GM23338 (cell line): ENCODE data around the gene STARD8.

Experiments
- CTCF ChIP-seq, 2 experiments: fragments of 200-600 bp in 1 of 2; sonication (generic) in 1 of 2; conservative IDR thresholded peaks; 2 replicates each; pipeline versions ENCODE4 v1.5.1 to v1.6.1; 2016 to 2017; ENCODE audit warnings: antibody characterized with exemption in 2 of 2, low read depth in 2 of 2, mild to moderate bottlenecking in 2 of 2, moderate library complexity in 1 of 2
- EZH2 ChIP-seq: fragments of 200-600 bp; sonication (generic); IDR thresholded peaks from one replicate; pipeline ENCODE4 v1.8.0; 2017; ENCODE audit warnings: antibody characterized with exemption, mild to moderate bottlenecking, low read depth; ENCODE audit not compliant: unreplicated experiment
- EZH2phosphoT487 ChIP-seq: fragments of 200-600 bp; sonication (generic); IDR thresholded peaks from one replicate; pipeline ENCODE4 v1.8.1; 2018; ENCODE audit warnings: antibody characterized with exemption; ENCODE audit not compliant: unreplicated experiment
- POLR2AphosphoS5 ChIP-seq: IDR thresholded peaks from 2 replicates; pipeline ENCODE4 v1.6.1; 2016; ENCODE audit warnings: antibody characterized with exemption, low read depth
- TF ChIP-seq, protein P1 (sequence below): IDR thresholded peaks from one replicate; pipeline ENCODE4 v1.6.1; 2018; ENCODE audit warnings: antibody characterized with exemption; ENCODE audit not compliant: unreplicated experiment

DNA sequence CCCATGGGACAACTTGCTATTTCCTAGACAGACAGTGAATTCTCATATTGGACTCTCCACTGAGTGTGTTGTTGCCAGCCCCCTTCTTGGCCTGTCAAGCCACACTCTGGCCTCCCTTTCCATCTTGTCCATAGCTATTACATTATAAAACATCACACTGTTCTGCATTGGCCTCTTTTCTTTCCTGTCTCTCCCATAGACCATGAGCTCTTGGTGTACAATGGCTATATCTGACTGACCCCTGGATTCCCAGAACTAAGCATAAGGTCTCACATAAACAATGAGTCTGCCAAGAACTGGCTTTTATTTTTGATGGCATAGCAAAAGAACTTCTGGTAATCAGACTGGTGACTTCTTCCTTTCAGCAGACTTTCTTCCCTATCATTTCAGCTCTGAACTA lies 23.8 kb downstream of the STARD8 start:
- TF ChIP-seq, protein P1, sequence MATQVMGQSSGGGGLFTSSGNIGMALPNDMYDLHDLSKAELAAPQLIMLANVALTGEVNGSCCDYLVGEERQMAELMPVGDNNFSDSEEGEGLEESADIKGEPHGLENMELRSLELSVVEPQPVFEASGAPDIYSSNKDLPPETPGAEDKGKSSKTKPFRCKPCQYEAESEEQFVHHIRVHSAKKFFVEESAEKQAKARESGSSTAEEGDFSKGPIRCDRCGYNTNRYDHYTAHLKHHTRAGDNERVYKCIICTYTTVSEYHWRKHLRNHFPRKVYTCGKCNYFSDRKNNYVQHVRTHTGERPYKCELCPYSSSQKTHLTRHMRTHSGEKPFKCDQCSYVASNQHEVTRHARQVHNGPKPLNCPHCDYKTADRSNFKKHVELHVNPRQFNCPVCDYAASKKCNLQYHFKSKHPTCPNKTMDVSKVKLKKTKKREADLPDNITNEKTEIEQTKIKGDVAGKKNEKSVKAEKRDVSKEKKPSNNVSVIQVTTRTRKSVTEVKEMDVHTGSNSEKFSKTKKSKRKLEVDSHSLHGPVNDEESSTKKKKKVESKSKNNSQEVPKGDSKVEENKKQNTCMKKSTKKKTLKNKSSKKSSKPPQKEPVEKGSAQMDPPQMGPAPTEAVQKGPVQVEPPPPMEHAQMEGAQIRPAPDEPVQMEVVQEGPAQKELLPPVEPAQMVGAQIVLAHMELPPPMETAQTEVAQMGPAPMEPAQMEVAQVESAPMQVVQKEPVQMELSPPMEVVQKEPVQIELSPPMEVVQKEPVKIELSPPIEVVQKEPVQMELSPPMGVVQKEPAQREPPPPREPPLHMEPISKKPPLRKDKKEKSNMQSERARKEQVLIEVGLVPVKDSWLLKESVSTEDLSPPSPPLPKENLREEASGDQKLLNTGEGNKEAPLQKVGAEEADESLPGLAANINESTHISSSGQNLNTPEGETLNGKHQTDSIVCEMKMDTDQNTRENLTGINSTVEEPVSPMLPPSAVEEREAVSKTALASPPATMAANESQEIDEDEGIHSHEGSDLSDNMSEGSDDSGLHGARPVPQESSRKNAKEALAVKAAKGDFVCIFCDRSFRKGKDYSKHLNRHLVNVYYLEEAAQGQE = no peak
- TF ChIP-seq CTCF (conservative IDR thresholded peaks at IDR 0.05; ENCODE audit: low read depth in 2 of 2) = no peak
- TF ChIP-seq EZH2 = no peak
- TF ChIP-seq POLR2AphosphoS5 = no peak
- TF ChIP-seq EZH2phosphoT487 = no peak
